GM11168 (cell line): Measurements from ENCODE around the gene JAG2.

Experiments
- in situ Hi-C: fragments of 300-500 bp; cut with MboI; formaldehyde crosslinking; loops from one replicate; pipeline ENCODE4 v1.12.0; 2022; ENCODE audit warnings: low sequenced_read_pairs; ENCODE audit not compliant: unreplicated experiment

JAG2 gene

DNA sequence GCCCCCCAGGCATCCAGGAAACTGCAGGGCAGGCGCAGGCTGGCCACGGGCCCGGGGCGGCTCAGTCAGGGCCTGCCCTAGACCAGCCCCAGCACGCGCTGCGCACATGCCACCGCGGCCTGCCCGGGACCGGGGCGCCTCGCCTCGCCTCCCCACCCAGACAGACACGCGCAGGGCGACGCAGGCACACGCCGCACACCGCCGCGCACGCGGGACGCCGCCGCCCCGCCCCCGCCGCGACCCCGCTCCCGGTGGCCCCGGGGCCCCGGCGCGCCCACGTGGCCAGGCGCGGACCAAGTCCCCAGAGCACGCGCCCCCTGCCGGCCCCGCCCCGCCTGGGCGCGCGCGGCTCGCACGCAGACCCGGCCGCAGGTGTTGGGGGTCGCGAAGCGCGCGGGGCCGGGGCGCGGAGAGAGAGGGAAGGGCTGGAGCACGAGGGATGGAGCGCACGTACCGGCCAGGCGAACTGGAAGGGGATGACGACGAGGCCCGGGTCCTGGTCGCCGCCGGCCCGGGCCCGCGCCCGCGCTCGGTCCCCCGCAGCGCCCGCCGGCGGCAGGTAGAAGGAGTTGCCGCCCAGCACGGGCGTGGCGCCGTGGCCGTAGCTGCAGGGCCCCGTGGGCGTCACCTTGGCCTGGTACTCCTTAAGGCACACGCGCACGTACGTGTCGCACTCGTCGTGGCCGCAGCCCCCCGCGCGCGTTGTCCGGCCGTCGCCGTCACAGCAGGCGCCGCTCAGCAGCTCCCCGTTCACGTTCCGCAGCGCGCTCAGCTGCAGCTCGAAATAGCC, 1.1 kb downstream of the JAG2 start:
- in situ Hi-C loops = no loop called here

DNA sequence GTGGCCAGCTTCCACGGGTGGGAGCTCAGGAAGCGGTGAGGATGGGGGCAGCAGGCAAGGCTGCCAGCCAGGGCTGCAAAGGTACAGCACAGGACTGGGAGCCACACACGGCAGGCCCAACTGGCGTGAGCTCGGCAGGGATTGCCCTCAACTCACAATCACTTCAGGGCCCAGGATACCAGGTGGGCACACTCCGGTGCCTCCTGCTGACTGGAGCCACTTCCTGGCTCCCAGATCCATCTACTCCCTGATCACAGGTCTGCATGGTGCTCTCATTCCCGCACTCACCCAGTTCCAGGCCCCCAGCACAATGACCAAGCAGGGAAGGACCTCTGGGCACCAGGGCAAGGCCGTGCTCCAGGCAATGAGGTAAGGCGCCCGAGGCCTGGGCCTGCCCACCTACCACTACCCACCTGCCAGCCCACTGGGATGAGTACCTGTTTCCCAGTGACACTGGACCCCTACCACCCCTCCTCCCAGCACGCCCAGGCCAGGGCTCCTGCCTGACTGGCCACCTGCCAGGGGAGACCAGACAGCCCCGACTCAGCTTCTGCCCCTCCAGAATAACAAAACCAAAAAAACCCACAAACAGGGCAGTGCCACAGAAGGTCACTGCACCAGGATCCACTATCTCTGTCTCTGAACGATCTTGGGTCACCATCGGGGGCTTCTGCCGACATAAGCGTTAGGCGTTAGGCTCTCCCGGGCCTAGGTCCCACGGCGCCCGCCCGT, 1.8 kb downstream of the JAG2 start:
- in situ Hi-C loops = no loop called here

DNA sequence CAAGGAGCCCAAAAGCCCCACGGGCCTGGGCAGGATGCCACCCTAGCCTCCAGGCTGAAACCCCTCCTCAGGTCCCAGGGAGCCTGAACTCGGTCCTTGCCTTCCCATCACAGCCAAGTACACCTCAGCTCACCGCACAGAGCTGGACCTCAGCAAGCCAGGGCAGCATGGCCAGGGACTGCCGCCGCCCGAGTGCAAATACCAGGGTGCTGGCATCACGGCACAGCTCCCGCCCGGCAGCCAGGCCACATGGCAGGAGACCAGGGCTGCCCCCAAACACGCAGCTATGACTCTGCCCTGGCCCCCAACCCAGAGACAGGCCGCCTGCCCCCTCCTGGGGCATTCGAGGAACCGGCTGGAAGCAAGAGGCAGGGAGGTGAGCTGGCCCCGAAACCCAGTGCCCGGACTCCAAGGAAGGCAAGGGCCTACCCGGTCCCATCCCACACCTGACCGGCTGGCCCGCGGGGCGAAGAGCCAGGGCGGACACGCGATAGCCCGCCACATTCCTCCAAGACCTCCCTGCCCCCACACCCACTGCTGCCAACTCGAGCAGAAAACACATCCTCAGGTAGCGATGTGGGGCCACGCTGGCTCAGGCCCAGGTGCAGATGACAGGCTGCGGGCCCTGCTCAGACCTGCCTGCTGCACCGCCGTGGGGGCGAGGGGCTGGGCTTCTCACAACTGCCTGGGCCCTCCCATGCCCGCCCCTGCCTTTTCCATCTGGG, 2.7 kb downstream of the JAG2 start:
- in situ Hi-C loops = no loop called here

DNA sequence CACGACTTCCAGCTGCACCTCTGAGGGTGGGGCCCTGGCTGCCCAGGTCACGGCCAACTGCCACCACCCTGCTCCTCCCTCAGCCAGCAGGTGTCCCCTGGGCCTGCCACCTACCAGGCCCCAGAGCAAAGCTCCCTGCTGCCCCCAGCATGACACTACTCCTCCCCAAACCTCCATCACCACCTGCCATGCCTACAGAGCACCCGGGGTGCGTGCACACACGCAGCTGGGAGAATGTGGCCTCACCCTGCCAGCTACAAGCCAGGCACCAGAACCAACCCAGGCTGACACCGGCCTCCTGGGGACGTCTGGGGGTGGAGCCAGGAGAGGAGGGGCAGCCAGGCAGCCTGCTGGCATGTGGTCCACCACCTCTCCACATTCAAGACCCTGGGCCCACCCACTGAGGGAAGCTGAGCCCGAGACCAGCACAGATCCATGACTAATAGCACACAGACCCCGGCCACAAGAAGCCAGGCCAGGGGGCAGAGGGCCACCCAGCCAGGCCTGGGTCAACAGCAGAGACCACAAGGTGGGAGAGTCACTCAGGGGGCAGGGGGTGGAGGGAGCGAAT, 3.4 kb downstream of the JAG2 start:
- in situ Hi-C loops = no loop called here

DNA sequence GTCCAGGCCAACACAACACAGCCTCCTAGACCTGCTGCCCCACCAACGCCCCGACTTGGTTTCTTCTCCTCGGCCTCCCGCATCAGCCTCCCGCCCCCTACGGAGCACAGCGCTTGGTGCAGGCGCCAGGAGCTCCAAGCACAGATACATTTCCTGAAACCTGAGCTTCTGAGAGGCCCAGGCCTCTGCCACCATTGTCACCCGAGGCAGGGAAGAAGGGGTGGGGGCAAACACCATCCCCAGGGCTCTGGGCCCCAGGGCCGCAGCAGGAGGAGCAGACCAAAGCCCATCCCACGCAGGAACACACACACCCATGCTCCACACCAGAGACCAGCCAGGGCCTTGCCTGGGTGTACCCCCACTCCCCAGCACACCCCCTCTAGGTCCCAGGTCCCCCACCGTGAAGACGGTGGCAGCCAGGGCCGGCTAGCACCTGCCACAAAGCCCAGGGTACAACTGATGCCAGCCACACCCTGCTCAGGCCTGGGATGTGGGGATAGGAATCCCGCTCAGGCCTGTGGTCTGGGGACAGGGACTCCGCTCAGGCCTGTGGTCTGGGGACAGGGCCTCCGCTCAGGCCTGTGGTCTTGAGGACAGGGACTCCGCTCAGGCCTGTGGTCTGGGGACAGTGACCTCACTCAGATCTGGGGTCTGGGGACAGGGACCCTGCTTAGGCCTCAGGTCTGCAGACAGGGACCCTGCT, 5.4 kb downstream of the JAG2 start:
- in situ Hi-C loops = no loop called here

DNA sequence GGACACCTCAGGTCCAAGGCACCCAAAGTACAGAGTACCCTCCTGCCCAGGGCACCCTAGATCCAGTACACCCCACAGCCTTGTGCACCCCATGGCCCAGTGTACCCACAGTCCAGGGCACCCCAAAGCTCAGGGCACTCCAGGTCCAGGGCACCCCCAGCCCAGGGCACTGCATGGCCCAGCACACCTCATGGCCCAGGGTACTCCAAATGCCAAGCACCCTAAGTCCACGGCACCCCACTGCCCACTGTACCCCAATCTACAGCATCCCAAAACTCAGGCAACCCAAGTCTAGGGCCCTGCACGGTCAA, 6.0 kb downstream of the JAG2 start:
- in situ Hi-C loops = no loop called here

DNA sequence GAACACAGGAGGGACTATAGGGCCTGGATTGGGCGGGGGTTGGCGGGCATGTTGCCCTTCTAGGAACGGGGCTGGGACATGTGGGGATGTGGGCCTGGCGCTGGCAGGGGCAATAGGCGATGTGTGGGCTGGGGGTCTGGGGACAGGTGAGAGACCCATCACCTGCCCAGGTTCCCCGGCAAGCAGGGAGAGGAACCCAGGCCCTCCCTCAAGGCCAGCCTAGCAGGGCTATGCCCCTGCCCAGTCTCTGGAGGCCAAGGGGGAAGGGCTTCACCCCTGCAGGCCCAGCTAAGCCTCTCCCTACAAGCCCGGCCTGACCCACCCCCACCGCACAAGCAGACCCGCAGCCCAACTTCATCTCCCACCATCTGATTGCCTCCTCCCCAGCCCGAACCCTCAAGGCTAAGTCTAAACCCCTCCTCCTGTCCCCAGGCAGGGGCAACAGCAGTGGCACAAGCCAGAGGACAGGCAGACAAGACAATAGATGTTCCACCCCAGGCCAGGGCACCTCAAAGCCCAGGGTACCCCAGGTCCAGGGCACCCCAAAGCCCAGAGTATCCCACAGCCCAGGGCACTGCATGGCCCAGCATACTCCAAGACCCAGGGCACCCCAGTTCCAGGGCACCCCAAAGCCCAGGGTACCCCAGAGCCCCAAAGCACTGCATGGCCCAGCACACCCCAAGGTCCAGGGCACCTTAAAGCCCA, 6.5 kb downstream of the JAG2 start:
- in situ Hi-C loops = no loop called here

DNA sequence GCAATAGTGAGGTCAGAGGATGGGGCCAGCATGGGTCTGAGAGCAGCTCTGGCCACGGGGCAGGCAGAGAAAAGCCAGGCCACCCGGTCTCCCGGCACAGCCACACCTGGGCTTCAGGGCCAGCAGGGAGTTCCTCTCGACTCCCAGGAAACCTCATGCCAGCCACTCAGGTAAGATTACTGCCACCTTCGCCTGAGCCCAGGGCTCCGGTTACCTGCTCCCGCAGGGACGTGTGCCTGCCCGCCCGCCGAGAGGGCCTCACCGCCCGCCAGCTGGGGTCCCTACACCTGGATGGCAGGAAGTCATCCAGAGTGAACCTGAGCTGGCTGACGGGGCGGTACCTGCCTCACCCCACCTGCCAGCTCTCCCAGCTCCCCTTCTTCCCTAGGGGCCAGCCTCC, 7.3 kb downstream of the JAG2 start:
- in situ Hi-C loops = no loop called here

DNA sequence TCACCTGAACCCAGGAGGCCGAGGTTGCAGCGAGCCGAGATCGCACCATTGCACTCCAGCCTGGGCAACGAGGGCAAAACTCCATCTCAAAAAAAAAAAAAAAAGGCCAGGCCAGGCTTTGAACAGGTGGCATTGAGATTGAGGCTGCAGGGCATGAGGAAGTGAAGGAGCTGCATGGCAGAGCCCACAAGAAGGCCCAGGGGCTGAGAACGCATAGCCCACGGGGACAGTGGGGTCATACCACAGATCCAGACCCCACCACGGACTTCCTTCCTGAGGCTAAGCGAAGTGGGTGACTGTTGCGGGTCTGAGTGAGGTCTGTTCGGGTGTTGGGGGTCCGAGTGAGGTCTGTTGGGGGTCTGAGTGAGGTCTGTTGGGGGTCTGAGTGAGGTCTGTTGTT, 7.8 kb downstream of the JAG2 start:
- in situ Hi-C loops = no loop called here

DNA sequence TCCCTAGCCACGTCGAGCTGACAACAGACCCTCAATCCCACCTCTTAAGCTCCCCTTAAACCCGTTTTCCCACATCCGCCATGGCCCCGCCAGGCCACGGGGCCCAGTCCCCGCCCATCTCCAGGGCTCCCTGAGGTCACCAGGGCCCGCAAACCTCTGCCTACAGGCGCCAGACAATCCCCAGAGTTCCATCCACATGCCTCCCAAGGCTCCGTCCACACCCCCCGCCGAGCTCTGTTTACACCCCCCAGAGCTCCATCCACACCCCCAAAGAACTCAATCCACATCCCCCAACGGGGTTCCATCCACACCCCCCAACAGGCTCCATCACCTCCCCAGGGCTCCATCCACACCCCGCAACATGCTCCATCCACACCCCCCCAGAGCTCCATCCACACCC, 9.2 kb downstream of the JAG2 start:
- in situ Hi-C loops = no loop called here

DNA sequence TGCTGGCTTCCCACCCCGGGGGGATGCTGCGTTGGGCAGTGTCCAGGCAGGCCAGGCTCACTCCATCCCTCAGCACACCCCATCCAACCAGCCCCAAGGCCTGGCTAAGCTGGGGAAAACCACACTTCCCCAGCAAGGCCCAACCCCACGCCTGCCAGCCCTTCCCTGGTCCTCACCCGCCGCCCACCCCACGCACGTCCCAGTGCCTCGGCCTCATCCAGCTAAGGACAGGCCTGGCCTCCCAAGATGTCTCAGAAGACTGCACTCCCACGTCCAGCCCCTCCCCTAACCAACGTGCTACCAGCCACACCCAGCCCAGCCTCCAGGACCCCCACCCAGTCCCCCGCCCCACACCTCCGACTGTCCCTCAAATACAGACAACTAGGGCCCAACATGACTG, 9.8 kb downstream of the JAG2 start:
- in situ Hi-C loops = no loop called here

DNA sequence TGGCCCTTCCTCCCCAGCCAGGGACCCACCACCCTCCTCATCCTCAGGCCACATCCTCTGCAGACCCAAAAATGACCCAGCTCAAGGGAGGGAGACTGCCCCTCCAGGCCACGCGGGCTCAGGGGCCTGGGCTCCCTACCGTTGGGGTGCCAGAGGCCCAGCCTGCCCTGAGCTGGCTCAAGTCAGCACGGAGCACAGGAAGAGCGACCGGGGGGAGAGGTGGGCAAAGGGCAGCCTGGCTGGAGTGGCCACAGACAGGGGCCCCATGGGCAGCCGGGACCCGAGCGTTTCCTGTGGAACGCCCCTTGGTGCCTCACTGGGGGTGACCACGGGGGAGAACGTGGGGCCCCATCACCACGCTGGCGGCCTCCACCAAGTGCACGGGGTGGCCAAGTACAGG, 10.7 kb downstream of the JAG2 start:
- in situ Hi-C loops = no loop called here

DNA sequence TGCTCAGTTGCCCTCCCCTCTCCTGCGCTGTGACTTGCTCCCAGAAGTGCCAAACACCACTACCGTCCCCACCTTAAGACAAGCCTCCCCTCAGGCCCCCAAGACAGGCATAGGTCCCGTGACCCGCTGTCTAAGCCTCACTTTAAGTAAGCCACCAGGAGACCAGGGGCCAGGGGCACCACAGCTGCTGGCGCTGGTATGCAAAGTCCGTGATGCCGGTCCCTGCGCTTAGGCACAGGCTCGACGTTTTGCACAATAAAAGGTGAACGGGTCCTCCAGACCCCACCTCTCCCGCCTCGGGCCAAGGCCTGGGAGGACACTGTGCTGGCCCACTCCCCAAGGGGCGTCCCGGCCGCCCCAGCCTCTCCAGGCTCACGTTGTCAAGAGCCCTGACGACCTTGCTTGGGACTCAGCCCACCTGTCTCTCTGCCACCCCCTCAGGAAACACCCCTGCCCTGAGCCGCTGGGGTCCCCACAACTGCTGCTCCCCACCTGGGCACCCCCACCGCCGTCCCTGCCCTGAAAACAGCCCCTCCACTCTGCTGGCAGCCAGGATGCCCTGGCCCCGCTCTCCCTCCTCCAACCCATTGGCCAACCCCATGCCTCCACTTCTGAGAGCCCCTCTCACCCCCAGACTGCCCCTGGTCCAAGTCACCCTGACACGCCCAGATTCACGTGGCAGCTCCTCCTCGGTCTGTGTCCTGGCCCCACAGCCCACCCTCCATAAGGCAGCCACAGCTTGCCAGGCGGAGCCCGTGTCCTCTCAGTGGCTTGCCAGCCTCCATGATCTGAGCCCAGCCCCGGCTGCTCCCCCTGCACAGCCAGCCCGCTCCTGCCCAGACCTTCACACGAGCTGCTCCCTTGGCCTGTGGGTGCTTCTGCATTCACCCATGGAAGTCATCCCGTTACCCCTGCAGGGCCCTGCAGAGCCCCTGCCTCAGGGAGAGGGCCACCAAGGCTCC, 11.9 kb downstream of the JAG2 start:
- in situ Hi-C loops = no loop called here

DNA sequence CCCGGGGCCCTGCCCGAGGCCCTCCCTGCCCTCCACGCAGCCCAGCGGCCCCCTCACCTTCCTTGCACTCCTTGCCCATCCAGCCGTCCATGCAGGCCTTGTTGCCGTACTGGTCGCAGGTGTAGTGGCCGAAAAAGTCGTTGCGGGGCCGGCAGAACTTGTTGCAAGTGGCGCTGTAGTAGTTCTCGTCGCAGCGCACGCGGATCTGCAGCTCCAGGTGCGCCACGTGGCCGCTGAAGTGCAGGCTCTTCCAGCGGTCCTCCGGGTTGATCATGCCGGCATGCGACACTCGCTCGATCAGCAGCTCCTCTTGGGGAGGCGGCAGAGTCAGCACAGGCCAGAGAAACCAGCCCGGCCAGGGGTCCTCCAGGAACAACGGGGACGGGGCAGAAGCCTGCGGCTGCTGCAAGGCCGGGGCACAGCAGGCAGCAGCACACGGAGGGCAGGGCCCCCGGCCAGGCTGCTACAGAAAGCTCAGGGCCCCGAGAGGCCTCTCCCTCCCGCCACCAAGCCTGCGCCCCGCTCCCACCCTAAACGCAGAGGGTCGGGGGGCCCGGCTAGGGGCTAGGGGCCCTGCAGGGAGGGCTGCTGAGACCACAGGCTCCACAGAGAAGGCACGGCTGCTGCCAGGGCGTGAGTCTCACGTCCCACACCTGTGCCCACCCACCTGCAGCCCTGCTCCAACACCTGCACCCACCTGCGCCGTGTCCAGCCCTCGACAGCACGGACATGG, 12.7 kb downstream of the JAG2 start:
- in situ Hi-C loops = no loop called here

DNA sequence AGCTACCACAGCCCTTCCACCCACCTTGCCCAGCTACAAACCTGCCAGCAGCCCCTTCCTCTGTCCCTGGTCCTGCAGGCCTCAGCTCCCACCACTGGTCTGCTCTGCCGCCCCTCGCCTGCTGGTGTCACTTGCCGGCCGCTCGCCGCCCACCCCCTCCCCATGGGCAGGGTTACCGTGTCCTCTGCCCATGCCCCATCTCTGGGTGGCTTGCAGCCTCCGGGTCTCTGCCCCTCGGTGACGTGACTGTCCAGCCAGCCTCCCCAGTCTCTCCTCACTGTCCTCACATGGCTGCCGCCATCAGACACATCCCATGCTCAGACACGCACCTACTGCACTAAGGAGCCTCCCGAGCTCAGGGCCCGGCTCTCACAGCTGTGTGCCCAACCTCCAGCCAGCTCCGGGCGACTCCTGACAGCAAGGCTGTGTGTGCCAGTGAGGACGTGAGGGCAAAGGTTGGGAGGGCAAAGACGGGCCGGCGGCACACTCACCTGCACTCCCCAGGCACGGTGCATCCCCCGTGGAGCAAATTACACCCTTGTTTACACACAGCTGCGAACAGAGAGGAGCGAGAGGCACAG, 13.4 kb downstream of the JAG2 start:
- in situ Hi-C loops = no loop called here

DNA sequence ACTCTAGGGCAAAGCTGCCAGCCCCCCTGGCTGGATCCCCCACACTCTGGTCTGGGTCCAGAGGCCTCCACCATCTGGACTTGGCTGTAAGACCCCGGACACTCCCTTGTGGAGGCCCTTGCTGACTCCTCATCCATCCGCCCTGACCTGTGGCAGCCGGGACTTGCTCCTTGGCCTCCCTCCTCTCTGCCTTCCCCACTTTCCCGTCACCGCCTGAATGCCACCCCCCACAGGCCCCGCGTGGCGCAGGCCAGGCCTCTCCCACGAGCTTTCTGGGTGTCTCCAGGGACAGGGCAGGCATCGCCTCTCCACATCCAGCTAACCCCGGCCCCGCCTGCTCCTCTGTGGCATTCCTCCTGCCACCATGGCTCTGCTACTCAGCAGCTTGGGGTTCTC, 14.1 kb downstream of the JAG2 start:
- in situ Hi-C loops = no loop called here

DNA sequence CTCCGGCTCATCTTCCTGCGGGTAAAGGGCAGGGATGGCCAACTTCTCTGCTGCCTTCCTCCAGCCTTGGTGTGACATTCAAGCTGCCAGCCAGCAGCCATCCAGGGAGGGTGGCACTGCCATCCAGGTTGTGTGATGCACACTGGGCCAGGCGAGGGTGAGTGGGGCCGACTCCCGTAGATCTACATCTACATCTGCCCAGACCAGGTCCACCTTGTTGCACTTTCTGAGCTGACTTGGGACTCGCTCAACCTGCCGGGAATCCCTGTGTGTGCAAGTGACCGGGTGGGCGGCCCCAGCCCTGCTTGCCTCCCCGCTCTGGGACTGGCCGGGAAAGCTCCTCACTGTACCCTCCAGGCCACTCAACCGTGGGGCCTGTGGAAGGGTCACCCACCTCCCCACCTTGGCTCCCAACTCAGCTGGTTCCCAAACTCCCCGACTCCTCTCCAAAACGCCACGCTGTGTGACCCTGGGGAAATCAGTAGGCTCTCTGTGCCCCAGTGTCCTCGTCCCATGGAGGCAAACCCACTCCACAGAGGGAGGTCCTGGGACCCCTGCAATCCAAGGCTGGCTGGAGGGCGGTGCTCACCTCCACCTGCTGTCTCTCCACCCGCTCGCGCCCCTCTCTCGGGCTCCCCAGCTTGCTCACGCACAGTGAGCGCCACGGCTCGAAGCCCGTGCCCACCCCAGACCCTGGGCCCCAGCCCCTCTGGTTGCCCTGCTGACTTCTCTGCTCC, 14.7 kb downstream of the JAG2 start:
- in situ Hi-C loops = no loop called here
